Dedifferentiated amniotic fluid mesenchymal stem cell (primary cell): ENCODE results near the gene BSDC1.

Experiments
- DNase-seq: peaks from one replicate; pipeline ENCODE4 v3.0.0-alpha.2; 2016; ENCODE audit errors: extremely low spot score

Gene BSDC1

GRCh38 chr1:32394890-32395432 is 720 bp upstream of the BSDC1 start:
- no peak for DNase-seq

DNA sequence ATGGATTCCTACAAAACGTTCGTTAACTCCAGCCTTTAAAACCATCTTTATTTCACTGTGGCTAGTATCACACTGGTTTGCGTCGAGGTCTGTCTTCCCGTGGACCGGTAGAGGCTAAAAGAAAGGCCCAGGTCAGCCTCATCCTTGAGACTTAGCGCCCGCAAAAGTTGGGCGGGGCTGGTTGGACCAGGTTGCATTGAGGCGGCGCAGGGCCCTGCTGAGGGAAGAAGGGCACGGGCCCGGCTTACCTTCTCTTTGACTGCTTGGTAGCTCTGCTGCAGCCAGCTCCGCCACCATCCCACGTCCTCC is 455 bp downstream of the BSDC1 start:
- DNase-seq = no peak

DNA sequence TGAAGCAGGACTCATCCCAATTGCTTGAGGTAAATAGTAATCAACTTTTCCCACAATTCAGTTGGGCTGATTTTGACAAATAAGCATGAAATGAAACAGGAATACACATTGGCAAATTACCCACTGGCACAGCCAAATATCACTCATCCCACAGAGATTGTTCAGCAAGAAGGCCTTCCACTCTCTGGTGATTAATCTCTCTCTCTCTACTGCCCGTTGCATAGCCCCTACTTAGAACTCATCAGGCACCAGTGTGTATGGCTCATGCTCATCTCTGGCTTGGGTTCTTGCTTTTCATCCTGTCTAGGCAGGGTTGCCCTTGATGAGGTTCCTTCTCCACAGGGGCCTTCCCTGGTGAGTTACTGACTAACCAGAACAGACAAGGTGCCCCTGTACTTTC is 1.1 kb downstream of the BSDC1 start:
- DNase-seq = no peak

- no peak for DNase-seq
These were observed 1.9 kb downstream of the BSDC1 start for GRCh38 chr1:32392325-32392724.

DNA sequence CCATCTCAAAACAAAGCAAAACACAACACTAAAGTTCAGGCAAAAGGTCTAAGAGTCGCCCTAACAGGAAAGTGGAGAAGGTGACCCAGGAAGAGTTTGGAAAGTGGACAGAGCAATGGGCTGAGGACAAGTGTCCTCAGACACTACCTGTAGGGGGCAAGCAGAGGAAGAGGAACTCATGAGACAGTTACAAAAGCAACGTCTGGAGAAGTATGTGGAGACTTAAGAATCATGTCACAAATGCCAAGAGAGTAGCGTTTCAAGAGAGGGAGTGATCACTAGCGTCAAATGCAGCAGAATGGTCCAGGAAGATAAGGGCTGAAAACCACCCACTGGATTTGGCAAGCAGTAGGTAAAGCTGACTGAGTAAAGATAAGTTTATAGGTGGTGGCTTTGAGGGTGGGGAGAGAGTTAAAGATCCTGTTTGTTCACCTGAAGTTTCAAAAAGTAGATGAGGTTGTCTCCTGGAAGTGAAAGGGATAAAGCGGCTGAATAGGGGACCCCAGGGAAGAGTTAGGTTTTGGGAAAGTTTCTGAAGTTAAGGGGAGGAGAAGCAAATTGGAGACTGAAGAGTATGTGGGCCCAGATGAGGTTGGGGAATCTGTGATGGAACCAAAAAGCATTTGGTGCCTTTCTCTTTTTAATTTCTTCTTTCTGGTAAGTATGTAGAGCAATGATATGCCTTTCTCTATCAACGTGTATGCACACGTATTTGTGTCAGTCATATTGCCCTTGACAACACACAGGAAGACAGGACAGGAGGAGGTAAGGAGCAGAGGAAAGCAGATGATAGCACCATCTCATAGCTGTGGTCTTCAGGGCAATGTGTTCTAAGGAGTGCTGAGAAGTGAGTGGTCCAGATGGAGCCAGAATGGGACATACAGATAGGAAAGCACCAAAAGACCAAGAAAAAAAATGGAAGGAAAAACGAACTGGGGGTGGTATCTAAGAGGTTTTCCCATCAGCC is 3.1 kb downstream of the BSDC1 start:
- DNase-seq = no peak

- DNase-seq = no peak
These were observed 5.6 kb downstream of the BSDC1 start for GRCh38 chr1:32388641-32389040.

DNA sequence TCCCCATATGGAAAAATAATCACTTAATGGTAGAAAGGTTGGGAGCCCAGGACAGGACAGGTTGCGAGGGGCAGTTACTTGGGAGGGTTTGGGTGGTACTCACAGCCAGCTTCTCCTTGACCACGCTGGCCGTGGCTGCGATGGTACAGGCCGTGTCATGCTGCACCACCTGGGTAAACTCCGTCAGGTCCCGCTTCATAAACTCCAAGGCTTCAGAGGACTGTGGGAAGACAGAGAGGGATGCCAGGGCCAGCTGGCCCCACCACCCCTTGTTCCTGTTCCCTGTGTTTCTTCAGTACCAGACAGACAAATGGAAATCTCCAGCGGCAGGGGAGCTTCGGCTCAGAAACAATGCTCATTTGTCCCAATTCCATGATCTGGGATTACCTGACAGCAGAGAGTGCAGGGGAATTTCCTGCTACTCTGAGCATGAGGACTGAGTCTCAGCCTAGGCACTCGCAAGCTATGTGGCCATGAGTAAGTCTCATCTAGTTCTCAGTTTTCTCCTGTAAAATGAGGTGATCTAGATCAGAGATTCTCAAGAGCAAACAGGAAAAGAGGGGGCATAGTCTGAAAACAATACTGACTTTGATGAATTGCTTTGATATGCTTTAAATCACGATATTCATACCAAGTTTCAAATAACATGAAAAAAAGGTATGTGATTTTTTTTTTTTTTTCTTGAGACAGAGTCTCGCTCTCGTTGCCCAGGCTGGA is 7.4 kb downstream of the BSDC1 start:
- DNase-seq = no peak

DNA sequence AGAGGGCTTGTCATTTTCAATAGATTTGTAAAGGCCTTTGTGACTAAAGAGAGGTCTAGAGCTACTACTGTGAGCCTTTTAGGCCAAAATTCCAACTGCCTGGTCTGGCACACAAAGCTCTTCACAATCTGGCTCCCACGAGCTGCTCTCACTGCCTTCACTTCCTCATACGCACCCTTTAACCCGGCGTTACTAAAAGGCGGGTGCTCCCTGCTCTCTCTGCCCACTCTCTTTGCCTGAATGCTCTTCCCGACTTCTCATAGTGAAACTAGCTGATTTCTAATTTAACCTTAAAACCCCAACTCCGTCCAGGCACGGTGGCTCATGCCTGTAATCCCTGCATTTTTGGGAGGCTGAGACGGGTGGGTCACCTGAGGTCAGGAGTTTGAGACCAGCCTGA is 14.2 kb downstream of the BSDC1 start:
- DNase-seq = no peak

GRCh38 chr1:32377541-32378220 is 16.6 kb downstream of the BSDC1 start:
- no peak for DNase-seq

- DNase-seq = no peak
These were observed 18.0 kb downstream of the BSDC1 start for GRCh38 chr1:32376199-32376598.

GRCh38 chr1:32373996-32374592 is 20.1 kb downstream of the BSDC1 start:
- no peak for DNase-seq

DNA sequence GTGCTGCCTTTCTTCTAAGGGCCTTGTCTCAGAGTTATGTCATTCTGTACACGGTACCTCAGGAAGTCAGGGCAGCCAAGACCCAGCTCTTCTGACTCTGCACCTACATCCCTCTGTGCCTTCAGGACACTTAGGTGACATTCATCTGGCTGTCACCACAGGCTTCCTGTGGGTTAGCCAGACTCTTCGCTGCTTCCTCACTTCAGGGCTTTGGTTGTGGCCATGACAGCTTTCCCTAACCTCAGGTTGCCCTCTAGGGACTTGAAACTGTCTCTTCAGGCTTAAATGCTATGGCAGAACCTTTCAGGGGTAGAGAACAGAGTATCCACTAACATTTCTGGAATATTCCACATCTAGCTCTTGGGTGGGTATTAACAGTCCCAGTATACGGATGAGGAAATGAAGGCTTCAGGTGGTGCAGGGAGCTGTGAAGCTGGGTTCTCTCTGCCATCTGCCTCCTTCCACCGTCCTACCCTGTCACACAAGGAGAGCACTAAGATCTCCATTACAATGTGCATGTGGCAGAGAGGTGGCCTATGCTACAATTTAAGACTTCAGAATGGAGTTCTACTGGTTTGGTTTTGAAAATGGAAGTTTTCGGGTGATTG is 22.0 kb downstream of the BSDC1 start:
- DNase-seq = no peak

DNA sequence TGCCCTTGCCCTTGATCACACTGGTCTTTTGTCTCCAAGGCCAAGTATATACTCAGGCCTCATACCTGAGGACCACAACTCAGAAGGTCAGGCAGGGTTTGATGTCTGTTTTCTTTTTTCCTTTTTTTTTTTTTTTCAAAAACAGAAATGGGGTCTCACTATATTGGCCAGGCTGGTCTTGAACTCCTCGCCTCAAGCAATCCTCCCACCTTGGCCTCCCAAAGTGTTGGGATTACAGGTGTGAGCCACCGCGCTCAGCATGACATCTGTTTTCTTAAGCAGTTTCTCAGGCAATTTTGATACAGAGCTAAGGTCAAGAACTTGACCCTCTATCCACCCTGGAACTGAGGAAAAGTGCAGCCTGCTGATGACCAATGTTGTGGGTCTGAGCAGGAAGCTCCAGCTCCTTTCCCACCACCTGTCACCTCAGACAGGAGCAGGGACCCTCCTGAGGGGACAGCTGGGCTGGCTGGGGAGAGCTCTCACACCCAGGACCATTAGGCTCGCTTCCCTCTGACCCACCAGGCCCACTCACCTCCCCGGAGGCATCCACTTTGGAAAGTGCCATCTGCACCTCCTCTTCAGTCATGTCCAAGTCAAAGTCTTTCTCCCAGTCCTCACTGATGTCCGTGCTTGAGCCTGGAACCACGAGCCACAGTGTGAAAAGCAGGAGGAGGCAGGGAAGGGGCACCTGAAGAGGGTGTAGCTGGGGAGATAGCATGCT is 26.2 kb downstream of the BSDC1 start:
- DNase-seq = no peak

DNA sequence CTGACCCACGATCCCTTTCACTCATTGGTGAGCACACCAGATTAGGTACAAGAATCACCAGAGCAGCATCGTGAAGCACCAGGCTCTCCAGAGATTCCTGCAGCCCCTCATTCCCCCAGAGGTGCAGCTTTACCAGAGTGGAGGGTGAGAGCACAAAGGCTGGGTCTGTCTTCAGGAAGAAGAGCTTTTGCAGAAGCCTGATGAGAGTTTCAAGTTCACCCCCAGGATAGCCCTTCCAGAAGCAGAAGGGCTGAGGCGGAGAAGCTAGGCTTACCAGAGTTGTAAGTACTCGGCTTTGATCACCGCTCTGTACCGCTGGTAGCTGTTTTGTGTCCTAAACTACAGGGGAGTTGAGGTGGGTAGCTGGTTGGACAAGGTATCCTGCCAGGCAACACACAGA is 28.8 kb downstream of the BSDC1 start:
- DNase-seq = no peak

- DNase-seq = no peak
These were observed 29.4 kb downstream of the BSDC1 start for GRCh38 chr1:32364836-32365235.

GRCh38 chr1:32363713-32364112 is 30.5 kb downstream of the BSDC1 start:
- no peak for DNase-seq

DNA sequence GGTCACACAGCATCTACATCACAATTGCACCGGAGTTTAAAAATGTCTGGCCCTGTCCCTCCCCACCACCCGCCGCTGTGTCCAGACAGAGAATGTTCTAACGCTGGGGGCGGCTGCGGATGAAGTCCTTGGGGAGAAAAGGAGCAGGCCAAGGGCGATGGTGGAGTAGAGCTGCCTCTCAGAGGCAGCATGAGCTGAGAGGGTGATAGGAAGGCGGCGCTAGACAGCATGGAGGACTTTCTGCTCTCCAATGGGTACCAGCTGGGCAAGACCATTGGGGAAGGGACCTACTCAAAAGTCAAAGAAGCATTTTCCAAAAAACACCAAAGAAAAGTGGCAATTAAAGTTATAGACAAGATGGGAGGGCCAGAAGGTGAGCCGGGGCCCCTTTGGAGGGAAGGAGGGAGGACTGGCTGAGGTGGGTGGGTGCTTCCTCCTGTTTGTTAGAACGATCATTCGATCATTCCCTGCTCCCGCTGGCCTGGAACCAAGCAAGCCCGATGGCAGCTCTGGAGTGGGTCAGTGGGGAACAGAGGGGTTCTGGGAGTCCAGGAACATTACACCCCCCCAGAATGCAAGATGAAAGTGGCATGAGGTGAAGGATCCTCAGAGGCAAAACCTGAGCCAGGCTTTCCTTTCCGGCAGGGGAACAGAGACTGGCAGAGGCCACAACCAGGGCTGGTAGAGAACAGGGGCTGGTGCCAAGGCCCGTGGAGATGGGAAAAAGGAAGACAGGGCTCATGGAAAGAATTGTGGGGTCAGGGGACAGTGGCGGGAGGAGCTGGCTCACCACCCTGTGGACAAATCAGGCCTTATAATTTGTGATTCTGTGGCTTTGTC is 31.5 kb downstream of the BSDC1 start, which contains the start of the genes FAM229A and TSSK3:
FAM229A (minus strand) TSS at position 12 of the 840 bp plus-strand sequence. CDS start 394 bp downstream, outside the sequence.
TSSK3 (plus strand) TSS at position 66 of the 840 bp plus-strand sequence; CDS start at position 229, 163 bp downstream.
- no peak for DNase-seq

- DNase-seq = no peak
These were observed 32.4 kb downstream of the BSDC1 start for GRCh38 chr1:32361674-32362473.

DNA sequence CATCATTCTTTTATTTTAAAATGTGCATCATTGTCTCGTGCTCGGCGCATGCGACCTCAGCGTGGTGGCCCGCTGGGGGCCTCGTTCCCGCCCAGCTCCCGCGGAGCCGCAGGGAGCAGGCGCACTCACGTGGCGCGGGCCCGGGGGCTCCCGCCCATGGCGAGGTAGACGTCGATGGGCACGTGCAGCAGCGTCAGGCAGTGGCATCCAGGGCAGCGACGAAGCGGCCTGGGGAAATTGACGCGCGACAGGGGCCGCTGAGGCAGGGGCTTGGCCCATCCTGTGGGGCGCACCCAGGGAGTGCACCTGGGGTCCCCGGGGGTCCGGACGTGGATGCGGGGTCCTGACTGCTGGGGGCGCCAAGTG is 33.0 kb downstream of the BSDC1 start:
- DNase-seq = no peak
